CD14-positive monocyte (primary cell): ENCODE measurements around the gene CCDC88C. TPM values are rescaled to one million over a fixed set of nuclear protein-coding genes. Genes with fewer than 3 reads are reported as not detected.

Experiments
- DNase-seq, 3 donors: peaks; one replicate each; pipeline ENCODE4 v3.0.0-alpha.2; 2011 to 2022
- H2AFZ ChIP-seq: 2 replicates; pipeline ENCODE4 v1.6.0; 2012; ENCODE audit warnings: mild to moderate bottlenecking, low read depth, low read length, inconsistent platforms; ENCODE audit not compliant: insufficient read depth, poor library complexity, severe bottlenecking
- H3K27ac ChIP-seq, 2 donors: 1 replicate in 1 of 2; 2 replicates in 1 of 2; pipeline ENCODE4 v1.5.1; 2012 to 2013; ENCODE audit warnings: low read length in 2 of 2, control low read depth in 1 of 2, inconsistent platforms in 1 of 2, low read depth in 1 of 2, mild to moderate bottlenecking in 1 of 2
- H3K27me3 ChIP-seq, 2 donors: one replicate each; pipeline versions ENCODE4 v1.6.0 to v1.6.1; 2011 to 2013; ENCODE audit warnings: low read length in 2 of 2; ENCODE audit not compliant: control insufficient read depth in 2 of 2, insufficient read depth in 2 of 2
- H3K36me3 ChIP-seq, 2 donors: replicated peaks in 1 of 2; 1 replicate in 1 of 2; 2 replicates in 1 of 2; pipeline versions ENCODE4 v1.5.1 to v1.6.1; 2012 to 2013; ENCODE audit warnings: low read length in 2 of 2, control low read depth in 1 of 2, inconsistent platforms in 1 of 2, mild to moderate bottlenecking in 1 of 2; ENCODE audit not compliant: insufficient read depth in 2 of 2, control insufficient read depth in 1 of 2
- H3K4me1 ChIP-seq, 2 donors: 1 replicate in 1 of 2; 2 replicates in 1 of 2; pipeline versions ENCODE4 v1.5.1 to v1.6.1; 2012 to 2013; ENCODE audit warnings: low read length in 2 of 2, control low read depth in 1 of 2, inconsistent platforms in 1 of 2, mild to moderate bottlenecking in 1 of 2, moderate library complexity in 1 of 2; ENCODE audit not compliant: insufficient read depth in 2 of 2, control insufficient read depth in 1 of 2
- H3K4me2 ChIP-seq: replicated peaks from 2 replicates; pipeline ENCODE3; 2012; ENCODE audit warnings: low read length, moderate library complexity, mild to moderate bottlenecking; ENCODE audit not compliant: poor library complexity, severe bottlenecking; ENCODE audit errors: extremely low read depth
- H3K4me3 ChIP-seq, 3 experiments: fragments of 200-600 bp in 1 of 3; sonication (generic) in 1 of 3; replicated peaks in 1 of 3; 1 replicate in 2 of 3; 2 replicates in 1 of 3; pipeline ENCODE4 v1.5.1; 2011 to 2013; ENCODE audit warnings: low read length in 3 of 3, mild to moderate bottlenecking in 3 of 3, control low read depth in 2 of 3, low read depth in 2 of 3, inconsistent platforms in 1 of 3, moderate library complexity in 1 of 3
- H3K79me2 ChIP-seq: 2 replicates; pipeline ENCODE4 v1.6.0; 2012; ENCODE audit warnings: mild to moderate bottlenecking, control low read depth, inconsistent platforms, low read length, moderate library complexity; ENCODE audit not compliant: insufficient read depth
- H3K9ac ChIP-seq: 2 replicates; pipeline ENCODE4 v1.6.0; 2017; ENCODE audit warnings: low read length, mild to moderate bottlenecking; ENCODE audit not compliant: insufficient read depth, poor library complexity, severe bottlenecking
- H3K9me3 ChIP-seq, 2 donors: replicated peaks in 1 of 2; 1 replicate in 1 of 2; 2 replicates in 1 of 2; pipeline versions ENCODE4 v1.5.1 to v1.6.1; 2012 to 2013; ENCODE audit warnings: low read length in 2 of 2, control low read depth in 1 of 2; ENCODE audit not compliant: control insufficient read depth in 1 of 2, insufficient read depth in 1 of 2
- H4K20me1 ChIP-seq: 2 replicates; pipeline ENCODE4 v1.6.0; 2012; ENCODE audit warnings: mild to moderate bottlenecking, low read length, control low read depth, moderate library complexity; ENCODE audit not compliant: insufficient read depth
- H3K27ac Mint-ChIP-seq, 7 donors: one replicate each; pipeline ENCODE4 v1.8.0; 2020; ENCODE audit warnings: mild to moderate bottlenecking in 7 of 7, mixed read lengths in 7 of 7, moderate library complexity in 6 of 7, inconsistent platforms in 2 of 7
- H3K27me3 Mint-ChIP-seq, 3 donors: one replicate each; pipeline ENCODE4 v1.8.0; 2021 to 2022; ENCODE audit warnings: low read depth in 3 of 3, mild to moderate bottlenecking in 3 of 3, mixed read lengths in 3 of 3, moderate library complexity in 3 of 3, inconsistent platforms in 1 of 3
- H3K36me3 Mint-ChIP-seq, 2 donors: one replicate each; pipeline ENCODE4 v1.8.0; 2020; ENCODE audit warnings: mixed read lengths in 2 of 2, inconsistent platforms in 1 of 2, mild to moderate bottlenecking in 1 of 2
- H3K4me1 Mint-ChIP-seq: one replicate; pipeline ENCODE4 v1.8.0; 2020; ENCODE audit warnings: mild to moderate bottlenecking, mixed read lengths
- H3K4me3 Mint-ChIP-seq, 2 donors: one replicate each; pipeline ENCODE4 v1.8.0; 2020; ENCODE audit warnings: mild to moderate bottlenecking in 2 of 2, mixed read lengths in 2 of 2, moderate library complexity in 1 of 2
- H3K9me3 Mint-ChIP-seq, 7 donors: one replicate each; pipeline ENCODE4 v1.8.0; 2020 to 2022; ENCODE audit warnings: mixed read lengths in 7 of 7, mild to moderate bottlenecking in 6 of 7, moderate library complexity in 6 of 7, inconsistent platforms in 2 of 7
- CTCF ChIP-seq: fragments of 200-600 bp; IDR thresholded peaks from one replicate; pipeline ENCODE4 v1.8.0; 2022; ENCODE audit warnings: antibody characterized with exemption, mild to moderate bottlenecking
- WGBS: methylation state at CpG from one replicate; pipeline ENCODE4 v1.1.5; 2013; ENCODE audit warnings: missing lambda C conversion rate; ENCODE audit not compliant: insufficient coverage; 5-methylcytosine and 5-hydroxymethylcytosine counted together
- intact Hi-C, 2 donors: fragments of 100-400 bp; cut with micrococcal nuclease; formaldehyde crosslinking; loops; one replicate each; pipeline versions ENCODE4 v1.15.0 to v1.15.1; 2023
- polyA plus RNA-seq, 3 donors: library from polyadenylated mRNA; depleted of rRNA in 1 of 3; unstranded in 2 of 3; stranded (reverse) in 1 of 3; fragments of 300-500 nt in 2 of 3; fragments of >200 nt in 1 of 3; fragmentation: Illumina TruSeq in 2 of 3; gene quantifications; 1 replicate in 2 of 3; 2 replicates in 1 of 3; pipeline ENCODE4 v1.2.3, GENCODE V29; 2012 to 2021

CCDC88C gene
- polyA plus RNA-seq, 3 donors: 11.6 to 69.7 (median 12.3) TPM

- Histone ChIP-seq H3K4me2 (no peak overlapping the region), H3K27ac (no peak overlapping the region), H3K4me1 (no peaks in the 10 kb centered on the region), H3K4me3 (no peak overlapping the region), H3K36me3 (peaks cover 99% of the 10 kb centered on the region in 2 donors), H3K27me3 (no peaks in the 10 kb centered on the region), H4K20me1 (peaks cover 70% of the 10 kb centered on the region), H3K79me2 (no peaks in the 10 kb centered on the region), H3K9ac (no peak overlapping the region), H3K9me3 (no peaks in the 10 kb centered on the region), H2AFZ (no peak overlapping the region)
- H3K36me3 Mint-ChIP-seq: peaks cover 89 to 99% of the 10 kb centered on the region in 2 donors
- peak overlapping the region in 1 of 7 donors; percentile 26 for H3K27ac Mint-ChIP-seq
- no peaks in the 10 kb centered on the region for H3K9me3 Mint-ChIP-seq
- H3K4me1 Mint-ChIP-seq: no peaks in the 10 kb centered on the region
- no peak for TF ChIP-seq CTCF
- H3K27me3 Mint-ChIP-seq: no peaks in the 10 kb centered on the region
- DNase-seq: no peak
- WGBS: 97% methylated on average over 5 of the region's 13 CpGs
- no peak overlapping the region for H3K4me3 Mint-ChIP-seq
- intact Hi-C loops: loop anchor here (10.0 kb wide), 2 partner anchors 49 to 389 kb away; no protein-coding TSS in a partner anchor
Measured at GRCh38 chr14:91284146-91284790, 133.4 kb downstream of the CCDC88C start.

GRCh38 chr14:91283666-91284065, 134.0 kb downstream of the CCDC88C start:
- H3K4me1 ChIP-seq: no peaks in the 10 kb centered on the region
- no peak for TF ChIP-seq CTCF
- no peaks in the 10 kb centered on the region for H3K79me2 ChIP-seq
- no peak overlapping the region for H3K4me2 ChIP-seq
- H3K36me3 ChIP-seq: peaks cover 99 to 100% of the 10 kb centered on the region in 2 donors
- no peaks in the 10 kb centered on the region for H3K9me3 Mint-ChIP-seq
- H3K9ac ChIP-seq: no peak overlapping the region
- 90% methylated on average over 2 of the region's 4 CpGs for WGBS
- intact Hi-C loops: loop anchor here (10.0 kb wide), 2 partner anchors 49 to 389 kb away; no protein-coding TSS in a partner anchor
- H3K27ac Mint-ChIP-seq: peak overlapping the region in 2 of 7 donors; percentile 25 to 76
- no peak overlapping the region for H3K27ac ChIP-seq
- no peaks in the 10 kb centered on the region for H3K4me1 Mint-ChIP-seq
- no peaks in the 10 kb centered on the region for H3K9me3 ChIP-seq
- H3K36me3 Mint-ChIP-seq: peaks cover 87 to 99% of the 10 kb centered on the region in 2 donors
- no peak overlapping the region for H3K4me3 ChIP-seq
- no peak overlapping the region for H3K4me3 Mint-ChIP-seq
- peaks cover 65% of the 10 kb centered on the region for H4K20me1 ChIP-seq
- H3K27me3 ChIP-seq: no peaks in the 10 kb centered on the region
- no peak for DNase-seq
- no peak overlapping the region for H2AFZ ChIP-seq
- no peaks in the 10 kb centered on the region for H3K27me3 Mint-ChIP-seq
